HG03439 (cell line): ENCODE measurements around the gene SPECC1.
"Not testable (repeated sequence)": the region's sequence is repeated elsewhere in the genome, so short reads cannot be mapped to it uniquely, and the experiment has no call there.

Experiments
- ATAC-seq: cut with Tn5 transposase; IDR thresholded peaks from one replicate; pipeline ENCODE4 v1.9.1; 2021; ENCODE audit warnings: mild to moderate bottlenecking, moderate library complexity; ENCODE audit not compliant: unreplicated experiment

The SPECC1 gene

GRCh38 chr17:20123209-20123608, 114.0 kb downstream of the SPECC1 start:
- no peak for ATAC-seq

- no peak for ATAC-seq
Measured at GRCh38 chr17:20125724-20126123, 116.6 kb downstream of the SPECC1 start.

- no peak for ATAC-seq
Measured at GRCh38 chr17:20127360-20128035, 118.3 kb downstream of the SPECC1 start.

GRCh38 chr17:20128036-20128667, 119.0 kb downstream of the SPECC1 start:
- no peak for ATAC-seq

- ATAC-seq: no peak
Measured at GRCh38 chr17:20133517-20133916, 124.4 kb downstream of the SPECC1 start.

- no peak for ATAC-seq
Measured at GRCh38 chr17:20141198-20141972, 132.2 kb downstream of the SPECC1 start.

- no peak for ATAC-seq
Measured at GRCh38 chr17:20142268-20142667, 133.1 kb downstream of the SPECC1 start.

- no peak for ATAC-seq
Measured at GRCh38 chr17:20143740-20144139, 134.6 kb downstream of the SPECC1 start.

- ATAC-seq: no peak
Measured at GRCh38 chr17:20145567-20145966, 136.4 kb downstream of the SPECC1 start.

GRCh38 chr17:20149251-20149650, 140.1 kb downstream of the SPECC1 start:
- ATAC-seq: no peak

- ATAC-seq: no peak
Measured at GRCh38 chr17:20151174-20151573, 142.0 kb downstream of the SPECC1 start.

- ATAC-seq: no peak
Measured at GRCh38 chr17:20153231-20153630, 144.1 kb downstream of the SPECC1 start.

- ATAC-seq: no peak
Measured at GRCh38 chr17:20154286-20155000, 145.3 kb downstream of the SPECC1 start.

- peak; percentile 90 for ATAC-seq
Measured at GRCh38 chr17:20155258-20156195, 146.4 kb downstream of the SPECC1 start.

GRCh38 chr17:20156196-20157000, 147.2 kb downstream of the SPECC1 start:
- peak; percentile 22 for ATAC-seq

GRCh38 chr17:20157001-20157310, 147.8 kb downstream of the SPECC1 start:
- ATAC-seq: no peak

- ATAC-seq: no peak
Measured at GRCh38 chr17:20158580-20158979, 149.4 kb downstream of the SPECC1 start.

GRCh38 chr17:20159406-20160069, 150.4 kb downstream of the SPECC1 start:
- no peak for ATAC-seq

- not testable (repeated sequence) for ATAC-seq
Measured at GRCh38 chr17:20165516-20165915, 156.4 kb downstream of the SPECC1 start.
